Raji (cell line): ENCODE results near the gene KPNA5.

ENCODE experiments used
- POLR2A ChIP-seq: IDR thresholded peaks from 2 replicates; pipeline ENCODE4 v1.6.1; 2011; ENCODE audit warnings: low read depth, low read length, control low read depth; ENCODE audit not compliant: insufficient read depth

The KPNA5 gene

GRCh38 chr6:116691154-116691553, 10.1 kb downstream of the KPNA5 start:
- no peak for TF ChIP-seq POLR2A

GRCh38 chr6:116695401-116695800, 14.4 kb downstream of the KPNA5 start:
- TF ChIP-seq POLR2A: no peak

GRCh38 chr6:116697480-116697879, 16.5 kb downstream of the KPNA5 start:
- no peak for TF ChIP-seq POLR2A

- no peak for TF ChIP-seq POLR2A
Observed at GRCh38 chr6:116705917-116706316, 24.9 kb downstream of the KPNA5 start.

- TF ChIP-seq POLR2A: no peak
Observed at GRCh38 chr6:116714296-116714695, 33.3 kb downstream of the KPNA5 start.

- TF ChIP-seq POLR2A: no peak
Observed at GRCh38 chr6:116714761-116715160, 33.8 kb downstream of the KPNA5 start.

GRCh38 chr6:116726947-116727346, 45.9 kb downstream of the KPNA5 start:
- TF ChIP-seq POLR2A: no peak

GRCh38 chr6:116730513-116730912, 49.5 kb downstream of the KPNA5 start:
- no peak for TF ChIP-seq POLR2A

- TF ChIP-seq POLR2A: no peak
Observed at GRCh38 chr6:116737004-116737403, 56.0 kb downstream of the KPNA5 start.

GRCh38 chr6:116741571-116741970, 60.6 kb downstream of the KPNA5 start:
- no peak for TF ChIP-seq POLR2A

- TF ChIP-seq POLR2A: no peak
Observed at GRCh38 chr6:116745176-116745575, 64.2 kb downstream of the KPNA5 start.

- TF ChIP-seq POLR2A: no peak
Observed at GRCh38 chr6:116761779-116762178, 80.8 kb downstream of the KPNA5 start.

- no peak for TF ChIP-seq POLR2A
Observed at GRCh38 chr6:116762235-116762634, 81.2 kb downstream of the KPNA5 start.

GRCh38 chr6:116763048-116763447, 82.0 kb downstream of the KPNA5 start:
- no peak for TF ChIP-seq POLR2A

- TF ChIP-seq POLR2A: no peak
Observed at GRCh38 chr6:116763906-116764628, 83.1 kb downstream of the KPNA5 start.

- TF ChIP-seq POLR2A: no peak
Observed at GRCh38 chr6:116764629-116764960, 83.6 kb downstream of the KPNA5 start.

- TF ChIP-seq POLR2A: no peak
Observed at GRCh38 chr6:116764961-116765841, 84.2 kb downstream of the KPNA5 start, which contains the start of gene FAM162B. Gene FAM162B, minus strand, starts transcription at chr6:116765719. Its CDS starts 143 bp downstream, at chr6:116765576.
